ENCODE measurements around the gene PYGL.

The PYGL gene

DNA sequence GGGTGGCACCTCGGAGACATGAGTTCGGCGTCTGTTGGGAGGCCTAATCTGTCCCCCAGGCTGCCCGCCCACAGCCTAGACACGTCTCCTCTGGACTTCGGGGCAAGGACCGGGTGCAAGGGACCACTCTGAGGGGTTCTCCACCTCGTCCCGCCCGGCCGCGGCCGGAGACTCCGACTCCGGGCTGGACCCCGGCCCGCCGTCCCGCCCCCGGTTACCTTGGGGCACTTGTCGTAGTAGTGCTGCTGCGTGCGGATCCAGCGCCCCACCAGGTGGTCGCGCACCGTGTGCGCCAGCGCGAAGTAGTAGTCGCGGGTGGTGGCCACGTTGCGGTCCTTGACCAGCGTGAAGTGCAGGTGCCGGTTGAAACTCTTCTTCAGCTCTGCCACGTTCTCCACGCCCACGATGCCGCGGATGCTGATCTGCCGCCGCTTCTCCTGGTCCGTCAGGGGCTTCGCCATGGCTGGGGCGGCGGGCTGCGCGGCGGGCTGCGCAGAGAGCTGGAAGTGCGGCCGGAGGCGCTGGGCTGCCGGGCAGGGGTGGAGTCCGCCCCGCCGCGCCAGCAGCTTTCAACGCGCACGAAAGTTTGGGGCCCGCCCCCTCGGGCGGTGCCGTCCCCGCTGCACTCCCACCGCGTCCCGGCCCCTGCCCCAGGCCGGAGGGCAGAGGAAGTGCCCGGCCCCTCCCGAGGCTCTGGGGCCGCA lies at the start of gene PYGL:
TSS of gene PYGL (minus strand) at position 541 of the 704 bp plus-strand sequence. CDS start at position 461, 80 bp downstream.
- H3K4me3 ChIP-seq (ENCODE audit: low read length) = peak within 1 kb of the TSS; percentile 88
- DNase-seq (ENCODE audit: low read depth) = peak; percentile 63
- TF ChIP-seq, protein P1, sequence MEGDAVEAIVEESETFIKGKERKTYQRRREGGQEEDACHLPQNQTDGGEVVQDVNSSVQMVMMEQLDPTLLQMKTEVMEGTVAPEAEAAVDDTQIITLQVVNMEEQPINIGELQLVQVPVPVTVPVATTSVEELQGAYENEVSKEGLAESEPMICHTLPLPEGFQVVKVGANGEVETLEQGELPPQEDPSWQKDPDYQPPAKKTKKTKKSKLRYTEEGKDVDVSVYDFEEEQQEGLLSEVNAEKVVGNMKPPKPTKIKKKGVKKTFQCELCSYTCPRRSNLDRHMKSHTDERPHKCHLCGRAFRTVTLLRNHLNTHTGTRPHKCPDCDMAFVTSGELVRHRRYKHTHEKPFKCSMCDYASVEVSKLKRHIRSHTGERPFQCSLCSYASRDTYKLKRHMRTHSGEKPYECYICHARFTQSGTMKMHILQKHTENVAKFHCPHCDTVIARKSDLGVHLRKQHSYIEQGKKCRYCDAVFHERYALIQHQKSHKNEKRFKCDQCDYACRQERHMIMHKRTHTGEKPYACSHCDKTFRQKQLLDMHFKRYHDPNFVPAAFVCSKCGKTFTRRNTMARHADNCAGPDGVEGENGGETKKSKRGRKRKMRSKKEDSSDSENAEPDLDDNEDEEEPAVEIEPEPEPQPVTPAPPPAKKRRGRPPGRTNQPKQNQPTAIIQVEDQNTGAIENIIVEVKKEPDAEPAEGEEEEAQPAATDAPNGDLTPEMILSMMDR (conservative IDR thresholded peaks at IDR 0.05; ENCODE audit: low read length) = no peak

DNA sequence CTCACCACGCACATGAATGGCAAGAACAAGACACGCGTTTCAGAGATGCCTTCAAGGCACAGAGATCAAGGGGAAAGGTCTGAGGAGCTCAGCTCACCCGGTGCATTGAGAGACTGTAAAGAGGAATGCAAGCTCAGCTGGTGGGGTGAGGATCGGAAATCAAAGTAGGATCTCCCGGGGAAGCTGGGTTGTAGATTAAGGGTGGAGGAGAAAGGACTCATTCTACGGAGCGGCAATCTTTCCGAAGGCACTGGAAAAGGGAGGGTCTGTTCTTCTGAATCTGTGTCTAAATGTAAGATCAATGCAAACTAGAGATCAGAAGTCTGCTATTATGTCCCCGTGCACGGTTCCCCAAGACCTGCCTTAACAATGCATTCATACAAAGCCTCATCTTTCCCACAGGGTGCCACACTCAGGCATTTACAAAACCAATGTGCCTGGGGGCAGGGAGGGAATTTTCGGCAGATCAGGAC lies 41.6 kb upstream of the PYGL start:
- no peak overlapping the region for H3K4me3 ChIP-seq (ENCODE audit: low read length)
- TF ChIP-seq, protein P1 (conservative IDR thresholded peaks at IDR 0.05; ENCODE audit: low read length) = no peak
- no peak for DNase-seq (ENCODE audit: low read depth)

DNA sequence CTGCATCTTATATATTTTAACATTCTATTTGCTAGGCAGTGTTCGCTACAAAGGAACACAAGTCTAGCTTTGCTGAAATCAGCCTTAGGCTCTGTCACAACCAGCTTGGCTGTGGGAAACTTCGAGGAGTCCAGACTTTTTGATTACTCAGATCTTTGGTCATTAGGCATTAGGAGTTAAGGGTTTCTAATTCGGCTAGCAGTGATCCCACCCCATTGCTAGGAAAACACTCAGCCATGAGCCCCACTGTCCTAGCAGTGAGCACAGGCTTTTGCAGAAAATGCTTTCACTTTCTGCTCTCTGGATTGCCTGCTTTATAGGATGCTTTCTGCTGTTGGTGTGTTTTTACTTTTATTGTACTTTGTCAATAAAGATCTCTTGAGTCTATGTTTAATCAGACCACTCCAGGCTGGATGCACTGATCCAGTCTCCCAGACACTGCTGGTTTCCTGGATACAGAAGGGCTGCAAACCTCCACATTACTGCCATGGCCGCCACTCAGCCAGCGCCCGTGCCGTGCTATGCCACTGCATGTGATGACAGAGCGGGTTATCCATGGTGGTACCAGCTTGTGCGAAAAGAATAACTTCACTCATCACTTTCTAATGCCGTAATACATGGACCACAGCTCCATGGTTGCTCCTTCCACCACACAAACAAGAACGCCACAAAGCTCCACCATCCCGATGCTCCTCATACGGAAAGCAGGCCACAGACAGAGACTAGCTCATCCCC lies 41.0 kb upstream of the PYGL start:
- DNase-seq (ENCODE audit: low read depth) = no peak
- TF ChIP-seq, protein P1 (conservative IDR thresholded peaks at IDR 0.05; ENCODE audit: low read length) = no peak
- no peak overlapping the region for H3K4me3 ChIP-seq (ENCODE audit: low read length)

DNA sequence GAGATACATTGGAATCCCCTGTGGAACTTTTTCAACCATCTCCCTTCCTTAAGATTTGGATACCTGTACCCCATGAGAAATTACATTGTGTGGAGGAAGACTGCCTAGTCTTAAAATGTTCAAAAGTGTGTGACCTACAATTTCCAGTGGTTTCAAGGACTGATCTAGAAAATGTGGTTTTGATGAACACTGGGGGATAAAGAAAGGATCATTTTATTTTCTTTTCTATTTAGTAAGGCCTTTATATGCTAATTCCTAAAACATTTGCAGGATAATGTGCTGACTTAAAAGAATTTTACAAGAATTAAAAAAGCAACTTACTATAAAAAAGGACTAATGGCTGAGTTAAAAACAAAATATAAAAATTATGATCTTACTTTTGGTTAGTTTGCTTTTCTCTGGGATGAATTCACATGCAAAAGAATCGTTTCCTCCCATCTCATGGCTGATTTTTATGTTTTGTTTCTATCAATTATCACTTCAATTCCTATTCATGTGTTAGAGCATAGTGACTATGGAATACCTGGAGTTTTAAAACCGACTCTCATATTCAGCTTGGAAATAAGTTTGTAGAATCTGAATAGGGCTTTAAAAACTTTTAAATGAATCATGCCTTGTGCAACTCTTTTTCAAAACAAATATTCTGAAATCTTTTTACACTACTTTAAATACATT lies 39.9 kb upstream of the PYGL start:
- TF ChIP-seq, protein P1 (conservative IDR thresholded peaks at IDR 0.05; ENCODE audit: low read length) = no peak
- no peak overlapping the region for H3K4me3 ChIP-seq (ENCODE audit: low read length)
- DNase-seq (ENCODE audit: low read depth) = no peak

DNA sequence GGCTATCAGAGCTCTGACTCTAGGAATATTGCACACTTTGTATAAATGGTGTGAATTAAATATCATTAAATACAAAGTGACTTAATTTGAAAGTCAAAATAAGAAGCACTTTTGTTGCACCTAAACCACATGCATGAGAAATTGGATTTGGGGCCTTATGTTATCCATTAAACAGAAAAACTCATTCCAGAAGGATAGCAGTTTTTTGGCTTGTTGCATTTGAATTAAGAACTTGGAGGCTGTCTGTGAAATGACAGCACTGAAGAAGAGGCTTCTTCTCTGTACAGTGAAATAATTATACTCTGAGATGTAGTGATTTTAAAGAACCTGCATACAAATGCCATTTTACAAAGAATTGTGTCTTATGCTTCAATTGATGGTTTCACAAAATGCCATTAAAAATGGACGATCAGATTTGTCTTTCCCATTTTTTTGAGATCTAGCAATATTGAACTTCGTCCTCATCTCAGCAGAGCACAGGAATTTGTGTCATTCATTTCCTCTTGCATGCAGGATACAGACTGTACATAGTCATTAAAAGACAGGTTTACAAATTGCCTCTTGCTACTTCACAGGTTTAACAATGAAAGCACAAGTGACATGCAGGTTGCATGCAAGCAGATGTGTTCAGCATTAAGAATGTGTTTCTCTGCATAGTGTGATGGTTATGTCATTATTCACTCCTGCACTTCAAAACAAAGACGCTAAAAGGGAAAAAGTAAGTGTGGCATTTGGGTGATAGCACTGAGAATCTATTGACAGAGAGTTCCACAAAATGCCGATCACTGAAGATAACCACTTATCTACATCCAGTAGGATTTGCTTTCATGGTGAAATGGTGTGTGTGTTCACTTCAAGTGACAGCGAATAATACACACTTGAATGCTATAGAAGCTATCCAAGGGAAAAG lies 35.9 kb upstream of the PYGL start:
- TF ChIP-seq, protein P1 (conservative IDR thresholded peaks at IDR 0.05; ENCODE audit: low read length) = no peak
- DNase-seq (ENCODE audit: low read depth) = no peak

DNA sequence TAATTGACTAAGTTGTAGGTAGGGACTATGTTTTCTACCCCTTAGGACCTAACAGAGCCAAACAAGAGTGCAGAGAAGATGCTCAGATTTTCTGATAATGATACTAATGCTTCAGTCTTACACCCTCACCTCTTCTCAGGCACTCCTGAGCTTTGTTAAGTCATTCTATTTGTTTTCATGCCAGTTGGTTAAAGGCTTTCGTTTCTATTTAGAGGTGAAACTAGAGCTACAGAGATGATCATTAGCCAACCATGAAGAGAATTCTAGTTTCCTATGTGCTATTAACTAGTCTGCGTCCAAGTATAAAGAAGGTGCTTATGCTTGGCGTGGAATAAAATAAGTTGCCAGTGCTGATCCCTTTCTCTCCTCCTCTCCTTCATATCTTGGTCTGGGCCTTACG lies 34.6 kb upstream of the PYGL start:
- TF ChIP-seq, protein P1 (conservative IDR thresholded peaks at IDR 0.05; ENCODE audit: low read length) = no peak
- H3K4me3 ChIP-seq (ENCODE audit: low read length) = no peak overlapping the region
- no peak for DNase-seq (ENCODE audit: low read depth)

More for the DNA sequence above, 35.9 kb upstream of the PYGL start:
- no peak overlapping the region for H3K4me3 ChIP-seq (ENCODE audit: low read length)

Measured in AG10803 (cell line).